Testis (tissue), 3 donors: Measurements from ENCODE around the gene CCDC83. TPM values are rescaled to one million over a fixed set of nuclear protein-coding genes. Genes with fewer than 3 reads are reported as not detected.

Experiments
- DNase-seq: peaks from one replicate; pipeline ENCODE4 v3.0.0-alpha.2; 2019
- H3K27ac ChIP-seq, 2 donors: fragments of 200-600 bp; sonication (generic); one replicate each; pipeline ENCODE4 v1.5.1; 2019
- H3K27me3 ChIP-seq: fragments of 200-600 bp; sonication (generic); one replicate; pipeline ENCODE4 v1.5.1; 2019
- H3K36me3 ChIP-seq: fragments of 200-600 bp; sonication (generic); one replicate; pipeline ENCODE4 v1.5.1; 2017; ENCODE audit warnings: low read depth; ENCODE audit errors: missing control alignments
- H3K4me1 ChIP-seq: fragments of 200-600 bp; sonication (generic); one replicate; pipeline ENCODE4 v1.5.1; 2019
- H3K4me3 ChIP-seq, 2 donors: fragments of 200-600 bp; sonication (generic); one replicate each; pipeline ENCODE4 v1.5.1; 2017 to 2019
- H3K9me3 ChIP-seq: fragments of 200-600 bp; sonication (generic); one replicate; pipeline ENCODE4 v1.5.1; 2017
- POLR2A ChIP-seq: fragments of 450-650 bp; IDR thresholded peaks from one replicate; pipeline ENCODE4 v1.6.1; 2017; ENCODE audit warnings: antibody characterized with exemption, mild to moderate bottlenecking, moderate library complexity
- WGBS, 2 donors: methylation state at CpG; one replicate each; pipeline ENCODE4 v1.1.5; 2018; 5-methylcytosine and 5-hydroxymethylcytosine counted together
- intact Hi-C: fragments of 100-400 bp; cut with DNase I; formaldehyde crosslinking; loops from one replicate; pipeline ENCODE4 v1.15.1; 2023; ENCODE audit warnings: low total_unique reads
- polyA plus RNA-seq: library from polyadenylated mRNA; stranded (reverse); fragments of 350-450 nt; fragmentation: Illumina TruSeq; extraction: RNeasy Lipid Tissue Mini Kit (QIAGEN cat#74804); gene quantifications from one replicate; pipeline ENCODE4 v1.2.3, GENCODE V29; 2014; ENCODE audit warnings: low read depth, low replicate concordance; ENCODE audit not compliant: insufficient read depth
- total RNA-seq, 2 donors: library from RNA; depleted of rRNA; stranded (reverse); fragments of >200 nt; gene quantifications; one replicate each; pipeline ENCODE4 v1.2.3, GENCODE V29; 2016
- TF ChIP-seq, protein P1 (sequence below), 3 experiments: fragments of 450-650 bp in 2 of 3; fragments of 200-600 bp in 1 of 3; sonication (generic) in 1 of 3; IDR thresholded peaks; one replicate each; pipeline ENCODE4 v1.5.1; 2016 to 2019; ENCODE audit warnings: antibody characterized with exemption in 3 of 3, mild to moderate bottlenecking in 2 of 3, moderate library complexity in 1 of 3

CCDC83 gene
- total and polyA plus RNA-seq, 3 donors from 2014 or later: 10.2 to 29.6 (median 22.6) TPM

- peak; percentile 76 for DNase-seq
- intact Hi-C loops: loop anchor here (10.0 kb wide), 1 partner anchor 273 kb away; no protein-coding TSS in a partner anchor
- H3K4me3 ChIP-seq: no peak overlapping the region
- TF ChIP-seq, protein P1, sequence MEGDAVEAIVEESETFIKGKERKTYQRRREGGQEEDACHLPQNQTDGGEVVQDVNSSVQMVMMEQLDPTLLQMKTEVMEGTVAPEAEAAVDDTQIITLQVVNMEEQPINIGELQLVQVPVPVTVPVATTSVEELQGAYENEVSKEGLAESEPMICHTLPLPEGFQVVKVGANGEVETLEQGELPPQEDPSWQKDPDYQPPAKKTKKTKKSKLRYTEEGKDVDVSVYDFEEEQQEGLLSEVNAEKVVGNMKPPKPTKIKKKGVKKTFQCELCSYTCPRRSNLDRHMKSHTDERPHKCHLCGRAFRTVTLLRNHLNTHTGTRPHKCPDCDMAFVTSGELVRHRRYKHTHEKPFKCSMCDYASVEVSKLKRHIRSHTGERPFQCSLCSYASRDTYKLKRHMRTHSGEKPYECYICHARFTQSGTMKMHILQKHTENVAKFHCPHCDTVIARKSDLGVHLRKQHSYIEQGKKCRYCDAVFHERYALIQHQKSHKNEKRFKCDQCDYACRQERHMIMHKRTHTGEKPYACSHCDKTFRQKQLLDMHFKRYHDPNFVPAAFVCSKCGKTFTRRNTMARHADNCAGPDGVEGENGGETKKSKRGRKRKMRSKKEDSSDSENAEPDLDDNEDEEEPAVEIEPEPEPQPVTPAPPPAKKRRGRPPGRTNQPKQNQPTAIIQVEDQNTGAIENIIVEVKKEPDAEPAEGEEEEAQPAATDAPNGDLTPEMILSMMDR (IDR thresholded peaks at IDR 0.05): peak; percentile 68 to 79 (median 74)
- TF ChIP-seq POLR2A: no peak
- H3K9me3 ChIP-seq: no peaks in the 10 kb centered on the region
- no peaks in the 10 kb centered on the region for H3K36me3 ChIP-seq
- no peak overlapping the region for H3K27ac ChIP-seq
- peaks cover 6% of the 10 kb centered on the region for H3K4me1 ChIP-seq
- no peaks in the 10 kb centered on the region for H3K27me3 ChIP-seq
- 32 to 44% methylated on average over 6 of the region's 6 CpGs for WGBS, 2 donors
Measured at GRCh38 chr11:85941380-85941973, 86.3 kb downstream of the CCDC83 start.

DNA sequence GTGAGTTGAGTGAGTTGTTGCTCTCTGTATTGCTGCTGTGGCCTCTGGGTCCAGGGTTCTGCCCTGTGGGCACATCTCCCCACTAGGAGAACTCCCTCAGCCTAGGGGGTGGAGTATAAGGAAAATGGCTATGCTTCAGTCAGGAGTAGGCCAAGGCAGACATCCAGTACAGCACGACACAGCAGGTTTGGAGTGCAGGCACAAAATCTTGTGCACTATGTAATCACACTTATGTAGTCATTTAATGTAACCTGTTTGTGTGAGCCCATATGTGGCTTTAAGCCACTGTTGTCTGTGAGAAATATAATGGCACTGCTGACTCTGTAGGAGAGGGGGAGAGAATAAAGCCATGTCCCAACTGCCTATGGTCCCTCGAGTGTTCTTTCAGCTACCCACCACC is 90.1 kb downstream of the CCDC83 start:
- WGBS, 2 donors: 85 to 92% methylated on average over 2 of the region's 2 CpGs
- intact Hi-C loops: loop anchor here (10.0 kb wide), 1 partner anchor 270 kb away; no protein-coding TSS in a partner anchor
- TF ChIP-seq, protein P1 (IDR thresholded peaks at IDR 0.05): no peak
- no peak for TF ChIP-seq POLR2A

GRCh38 chr11:85945788-85946187 is 90.6 kb downstream of the CCDC83 start:
- no peak overlapping the region for H3K27ac ChIP-seq
- H3K4me3 ChIP-seq: no peak overlapping the region
- intact Hi-C loops: loop anchor here (10.0 kb wide), 1 partner anchor 269 kb away; no protein-coding TSS in a partner anchor
- no peaks in the 10 kb centered on the region for H3K27me3 ChIP-seq
- no peaks in the 10 kb centered on the region for H3K36me3 ChIP-seq
- TF ChIP-seq, protein P1 (IDR thresholded peaks at IDR 0.05): no peak
- no peak for TF ChIP-seq POLR2A
- DNase-seq: no peak
- no peaks in the 10 kb centered on the region for H3K9me3 ChIP-seq
- H3K4me1 ChIP-seq: peaks cover 26% of the 10 kb centered on the region

More for the DNA sequence above, 90.1 kb downstream of the CCDC83 start:
- Histone ChIP-seq H3K9me3 (no peaks in the 10 kb centered on the region), H3K27ac (no peak overlapping the region), H3K4me1 (peaks cover 26% of the 10 kb centered on the region), H3K4me3 (no peak overlapping the region), H3K36me3 (no peaks in the 10 kb centered on the region), H3K27me3 (no peaks in the 10 kb centered on the region)
- DNase-seq: no peak

DNA sequence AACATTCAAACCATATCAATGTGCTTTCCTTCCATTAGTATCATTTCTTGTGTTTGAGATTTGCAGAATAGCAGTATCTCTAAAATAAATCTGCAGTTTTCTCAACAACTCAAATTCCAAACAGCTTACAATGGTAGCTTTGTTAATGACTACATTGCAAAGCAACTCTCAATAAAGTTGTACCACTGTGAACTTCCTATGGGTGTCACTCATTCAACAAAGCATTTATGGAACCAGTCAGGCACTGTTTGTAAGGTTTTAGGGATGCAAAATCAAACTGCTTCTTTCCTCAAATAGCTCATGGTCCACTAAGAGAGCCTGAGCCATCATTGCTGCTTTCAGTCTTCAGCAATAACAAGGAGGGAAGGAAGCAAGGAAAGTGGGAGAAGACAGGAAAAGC is 91.0 kb downstream of the CCDC83 start:
- H3K4me3 ChIP-seq: no peak overlapping the region
- no peaks in the 10 kb centered on the region for H3K27me3 ChIP-seq
- H3K9me3 ChIP-seq: no peaks in the 10 kb centered on the region
- intact Hi-C loops: loop anchor here (10.0 kb wide), 1 partner anchor 269 kb away; no protein-coding TSS in a partner anchor
- peaks cover 26% of the 10 kb centered on the region for H3K4me1 ChIP-seq
- DNase-seq: no peak
- TF ChIP-seq POLR2A: no peak
- TF ChIP-seq, protein P1 (IDR thresholded peaks at IDR 0.05): no peak
- H3K27ac ChIP-seq: no peak overlapping the region
- H3K36me3 ChIP-seq: no peaks in the 10 kb centered on the region
